Activated T-helper 1 cell treated with anti-CD3 and anti-CD28 coated beads, Interleukin-12 subunit alpha, Interleukin-12 subunit beta, Interleukin-2, Interleukin-4 antibody, amounts not matched to agents 30 ng/mL and 10 ng/mL and 1 ng/mL, durations not matched to agents 14 hours and 24 hours and 36 hours (primary cell): ENCODE measurements around the gene CCDC188. TPM values are rescaled to one million over a fixed set of nuclear protein-coding genes. Genes with fewer than 3 reads are reported as not detected.

Experiments
- DNase-seq: peaks from one replicate; pipeline ENCODE4 v3.0.0; 2021; ENCODE audit warnings: low spot score
- H3K27ac Mint-ChIP-seq: one replicate; pipeline ENCODE4 v1.8.0; 2021; ENCODE audit warnings: mild to moderate bottlenecking, mixed read lengths
- H3K27me3 Mint-ChIP-seq: one replicate; pipeline ENCODE4 v1.8.0; 2022; ENCODE audit warnings: mild to moderate bottlenecking, moderate library complexity, mixed read lengths; ENCODE audit not compliant: insufficient read depth
- H3K36me3 Mint-ChIP-seq: one replicate; pipeline ENCODE4 v1.8.0; 2021; ENCODE audit warnings: low read depth, mixed read lengths
- H3K4me1 Mint-ChIP-seq: one replicate; pipeline ENCODE4 v1.8.0; 2021; ENCODE audit warnings: low read depth, mixed read lengths
- H3K4me3 Mint-ChIP-seq: one replicate; pipeline ENCODE4 v1.8.0; 2021; ENCODE audit warnings: mild to moderate bottlenecking, moderate library complexity, mixed read lengths
- H3K9me3 Mint-ChIP-seq: one replicate; pipeline ENCODE4 v1.8.0; 2021; ENCODE audit warnings: mixed read lengths
- intact Hi-C: fragments of 100-400 bp; cut with micrococcal nuclease; formaldehyde crosslinking; loops from one replicate; pipeline ENCODE4 v1.15.1; 2024
- total RNA-seq: library from RNA; stranded (reverse); gene quantifications from 2 replicates; pipeline ENCODE4 v1.2.3, GENCODE V29; 2022

Gene CCDC188
- total RNA-seq, result 0.26 TPM in 1 of 2 replicates, not detected in the other

DNA sequence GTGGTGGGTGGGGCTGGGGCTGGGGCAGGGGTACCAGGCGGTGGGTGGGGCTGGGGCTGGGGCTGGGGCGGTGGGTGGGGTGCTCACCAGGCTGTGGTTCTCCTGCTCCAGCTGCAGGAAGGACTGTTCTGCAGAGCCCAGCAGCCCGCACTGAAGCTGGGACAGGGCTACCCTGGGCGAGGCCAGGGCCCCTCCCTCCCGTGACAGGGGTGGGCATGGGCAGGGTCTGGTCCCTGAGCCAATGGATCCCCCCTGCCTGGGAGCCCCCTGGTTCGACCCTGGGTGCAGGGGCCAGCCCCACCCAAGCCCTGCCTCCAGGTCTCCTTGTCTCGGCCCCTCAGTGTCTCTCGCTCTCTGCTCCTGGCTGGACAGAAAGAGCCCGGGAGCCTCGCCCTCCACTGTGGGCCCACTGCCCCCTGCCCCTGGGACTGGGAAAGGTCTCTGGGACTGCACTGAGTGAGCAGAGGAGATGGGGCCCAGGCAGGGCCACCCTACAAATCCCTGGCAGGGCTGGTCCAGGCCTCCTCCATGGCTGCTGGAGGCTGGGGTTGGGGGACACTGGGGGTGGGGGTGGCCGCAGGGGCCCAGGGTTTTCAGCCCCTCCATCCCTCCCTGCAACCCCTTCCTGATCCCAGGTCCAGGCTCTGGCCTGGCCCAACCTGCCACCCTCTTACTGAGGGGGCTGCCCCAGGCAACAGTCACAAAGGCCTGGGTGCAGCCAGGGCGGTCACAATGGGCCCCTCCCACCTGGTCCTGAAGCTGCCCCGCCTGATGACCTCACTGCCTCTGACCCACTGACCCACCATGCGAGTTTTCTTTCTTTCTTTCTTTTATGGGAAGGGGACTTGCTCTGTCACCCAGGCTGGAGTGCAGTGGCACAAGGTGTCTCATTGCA, at the start of gene CCDC188:
TSS of gene CCDC188 (minus strand) at position 675 of the 895 bp plus-strand sequence. CDS start at position 606, 69 bp downstream.
- H3K36me3 Mint-ChIP-seq, result no peaks in the 10 kb centered on the region
- no peaks in the 10 kb centered on the region for H3K4me1 Mint-ChIP-seq
- no peak within 1 kb of the TSS for H3K4me3 Mint-ChIP-seq
- no peaks in the 10 kb centered on the region for H3K27me3 Mint-ChIP-seq
- DNase-seq, result no peak
- intact Hi-C loops, result no loop called here
- H3K9me3 Mint-ChIP-seq, result no peaks in the 10 kb centered on the region
- no peak within 1 kb of the TSS for H3K27ac Mint-ChIP-seq

DNA sequence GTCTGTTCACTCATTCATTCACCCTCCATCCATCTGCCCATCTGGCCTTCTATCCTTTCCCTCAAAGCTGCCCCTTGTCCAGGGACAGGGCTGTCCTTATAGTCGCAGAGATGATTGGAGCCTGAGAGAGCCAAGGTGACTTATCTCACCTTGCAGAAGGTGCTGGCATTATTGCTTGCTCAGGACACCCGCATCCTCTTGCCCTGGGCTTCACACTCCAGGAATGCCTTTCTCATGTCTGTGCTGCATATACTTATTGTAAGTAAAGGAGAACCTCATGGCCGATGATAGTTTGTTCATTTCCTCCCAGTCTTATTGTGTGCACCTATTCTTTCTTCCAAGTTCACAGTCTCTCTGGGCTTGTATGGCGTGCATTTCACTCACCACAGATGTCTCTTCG, 49.1 kb upstream of the CCDC188 start:
- no peak for DNase-seq
- Mint-ChIP-seq H3K27me3 (peaks cover 2% of the 10 kb centered on the region), H3K27ac (no peak overlapping the region), H3K9me3 (no peaks in the 10 kb centered on the region), H3K36me3 (no peaks in the 10 kb centered on the region), H3K4me1 (no peaks in the 10 kb centered on the region), H3K4me3 (no peak overlapping the region)
- intact Hi-C loops, result loop anchor here (10.0 kb wide), 1 partner anchor 65 kb away; the partner anchor contains the start of gene RTN4R

DNA sequence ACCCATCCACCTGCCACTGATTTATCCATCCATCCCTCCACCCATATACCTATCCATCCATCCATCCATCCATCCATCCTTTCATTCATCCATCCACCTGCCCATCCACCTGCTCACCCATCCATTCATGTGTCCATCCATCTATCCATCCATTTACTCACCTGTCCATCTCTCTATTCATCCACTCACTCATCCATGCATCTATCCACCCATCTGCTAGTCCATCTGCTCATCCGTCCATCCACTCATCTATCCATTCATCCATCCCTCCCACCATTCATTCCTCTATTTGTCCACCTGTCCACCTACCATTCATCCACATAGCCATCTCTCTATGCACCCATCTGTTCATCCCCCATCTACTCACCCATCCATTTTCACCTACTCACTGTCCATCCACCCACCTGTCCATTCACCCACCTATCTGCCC, 48.6 kb upstream of the CCDC188 start:
- no peaks in the 10 kb centered on the region for H3K4me1 Mint-ChIP-seq
- intact Hi-C loops, result no loop called here
- H3K36me3 Mint-ChIP-seq, result no peaks in the 10 kb centered on the region
- H3K27me3 Mint-ChIP-seq, result peaks cover 2% of the 10 kb centered on the region
- no peak overlapping the region for H3K4me3 Mint-ChIP-seq
- H3K9me3 Mint-ChIP-seq, result no peaks in the 10 kb centered on the region
- no peak for DNase-seq
- no peak overlapping the region for H3K27ac Mint-ChIP-seq

GRCh38 chr22:20198557-20199319, 47.9 kb upstream of the CCDC188 start:
- intact Hi-C loops, result no loop called here
- H3K9me3 Mint-ChIP-seq, result no peaks in the 10 kb centered on the region
- no peak for DNase-seq
- H3K4me3 Mint-ChIP-seq, result no peak overlapping the region
- no peaks in the 10 kb centered on the region for H3K36me3 Mint-ChIP-seq
- H3K4me1 Mint-ChIP-seq, result no peaks in the 10 kb centered on the region
- peaks cover 2% of the 10 kb centered on the region for H3K27me3 Mint-ChIP-seq
- H3K27ac Mint-ChIP-seq, result no peak overlapping the region

GRCh38 chr22:20197407-20198030, 46.7 kb upstream of the CCDC188 start:
- no peak overlapping the region for H3K4me3 Mint-ChIP-seq
- intact Hi-C loops, result no loop called here
- H3K27ac Mint-ChIP-seq, result peak overlapping the region; percentile 29

DNA sequence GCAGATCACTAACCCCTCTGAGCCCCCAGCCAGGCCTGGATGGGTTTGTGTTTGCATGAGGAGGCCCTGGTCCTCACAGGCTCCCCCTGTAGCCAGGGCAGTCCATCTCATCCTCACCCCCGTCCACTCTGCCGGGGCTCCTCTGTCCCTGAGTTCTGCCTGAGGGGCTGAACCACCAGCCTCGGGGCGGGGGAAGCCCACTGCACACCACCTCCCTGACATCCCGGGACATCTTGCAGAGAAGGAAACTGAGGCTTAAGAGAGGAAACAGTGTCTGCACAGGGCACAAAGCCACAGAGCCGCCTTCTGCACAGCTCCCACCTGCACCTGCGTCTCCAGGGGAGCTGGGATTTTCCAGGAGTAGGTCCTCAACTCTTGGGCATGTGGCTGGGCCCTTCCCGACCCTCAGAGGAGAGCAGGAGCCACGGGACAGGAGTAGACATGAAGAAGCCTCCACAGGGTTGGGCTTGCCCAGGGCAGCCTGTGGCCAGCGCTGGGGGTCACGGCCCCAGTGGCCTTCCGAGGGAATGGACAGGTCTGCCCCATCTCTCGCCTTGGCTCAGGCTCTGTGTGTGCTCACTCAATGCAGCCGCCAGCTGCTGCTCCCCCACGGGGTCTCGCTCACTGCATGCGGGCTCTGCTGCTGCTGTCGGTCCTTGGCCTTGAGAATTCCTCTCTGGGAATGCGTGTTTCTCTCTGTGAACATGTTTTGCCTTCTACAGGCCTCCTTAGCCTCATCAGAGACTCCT, 45.4 kb upstream of the CCDC188 start:
- H3K9me3 Mint-ChIP-seq, result no peaks in the 10 kb centered on the region
- H3K36me3 Mint-ChIP-seq, result no peaks in the 10 kb centered on the region
- H3K27me3 Mint-ChIP-seq, result peaks cover 2% of the 10 kb centered on the region
- no peak for DNase-seq
- H3K27ac Mint-ChIP-seq, result no peak overlapping the region
- no peak overlapping the region for H3K4me3 Mint-ChIP-seq
- intact Hi-C loops, result no loop called here
- H3K4me1 Mint-ChIP-seq, result no peaks in the 10 kb centered on the region

More at GRCh38 chr22:20197407-20198030, 46.7 kb upstream of the CCDC188 start:
- Mint-ChIP-seq H3K27me3 (peaks cover 2% of the 10 kb centered on the region), H3K4me1 (no peaks in the 10 kb centered on the region), H3K9me3 (no peaks in the 10 kb centered on the region), H3K36me3 (no peaks in the 10 kb centered on the region)
- no peak for DNase-seq

DNA sequence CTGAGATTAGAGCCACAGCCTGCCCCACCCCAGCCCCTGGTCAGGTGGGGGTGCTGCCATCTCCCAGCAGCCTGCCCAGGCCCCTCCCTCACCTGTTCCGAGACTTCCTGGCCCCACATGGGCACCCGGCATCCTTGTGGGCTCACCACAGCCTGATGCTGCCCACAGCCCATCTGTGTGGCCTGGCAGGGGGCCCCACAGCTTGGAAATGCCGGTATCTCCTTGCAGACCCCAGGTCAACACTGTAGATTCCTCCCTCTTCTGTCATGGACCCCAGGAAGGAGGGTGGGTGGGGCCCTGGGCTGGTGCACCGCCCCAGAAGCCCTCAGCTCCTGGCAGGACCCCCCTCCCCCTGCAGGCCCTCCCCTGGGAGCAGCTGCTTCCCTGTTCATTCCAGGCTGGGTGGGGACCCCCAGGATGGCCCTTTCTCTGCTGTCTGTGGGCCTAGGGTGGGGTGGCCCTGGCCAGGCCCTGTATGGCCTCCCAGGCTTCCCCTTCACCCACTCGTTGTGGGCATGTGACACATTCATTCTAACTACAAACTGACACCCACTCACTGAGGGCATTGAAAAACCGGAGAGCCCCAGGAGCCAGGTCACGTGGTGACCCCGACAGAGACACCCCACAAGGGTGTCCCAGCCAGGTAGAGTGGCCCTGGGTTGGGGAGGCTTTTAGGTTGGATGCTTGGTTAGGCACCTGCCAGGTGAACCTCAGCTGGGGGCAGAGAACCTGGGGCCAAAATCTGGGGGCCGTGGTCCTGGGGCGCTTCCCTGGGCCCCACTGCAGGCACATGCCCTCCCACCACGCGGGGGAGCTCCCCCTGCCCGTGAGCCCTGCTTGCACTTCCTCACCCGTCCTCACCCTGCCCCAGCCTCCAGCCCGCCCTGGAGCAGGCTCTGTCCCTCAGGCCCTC, 44.1 kb upstream of the CCDC188 start:
- H3K27ac Mint-ChIP-seq, result no peak overlapping the region
- no peaks in the 10 kb centered on the region for H3K9me3 Mint-ChIP-seq
- no peak for DNase-seq
- H3K36me3 Mint-ChIP-seq, result no peaks in the 10 kb centered on the region
- no peak overlapping the region for H3K4me3 Mint-ChIP-seq
- no peaks in the 10 kb centered on the region for H3K4me1 Mint-ChIP-seq
- intact Hi-C loops, result no loop called here
- peaks cover 2% of the 10 kb centered on the region for H3K27me3 Mint-ChIP-seq

GRCh38 chr22:20193761-20194494, 43.1 kb upstream of the CCDC188 start:
- Mint-ChIP-seq H3K4me3 (no peak overlapping the region), H3K36me3 (no peaks in the 10 kb centered on the region), H3K27me3 (peaks cover 2% of the 10 kb centered on the region), H3K4me1 (no peaks in the 10 kb centered on the region), H3K27ac (no peak overlapping the region), H3K9me3 (no peaks in the 10 kb centered on the region)
- DNase-seq, result no peak
- intact Hi-C loops, result no loop called here

DNA sequence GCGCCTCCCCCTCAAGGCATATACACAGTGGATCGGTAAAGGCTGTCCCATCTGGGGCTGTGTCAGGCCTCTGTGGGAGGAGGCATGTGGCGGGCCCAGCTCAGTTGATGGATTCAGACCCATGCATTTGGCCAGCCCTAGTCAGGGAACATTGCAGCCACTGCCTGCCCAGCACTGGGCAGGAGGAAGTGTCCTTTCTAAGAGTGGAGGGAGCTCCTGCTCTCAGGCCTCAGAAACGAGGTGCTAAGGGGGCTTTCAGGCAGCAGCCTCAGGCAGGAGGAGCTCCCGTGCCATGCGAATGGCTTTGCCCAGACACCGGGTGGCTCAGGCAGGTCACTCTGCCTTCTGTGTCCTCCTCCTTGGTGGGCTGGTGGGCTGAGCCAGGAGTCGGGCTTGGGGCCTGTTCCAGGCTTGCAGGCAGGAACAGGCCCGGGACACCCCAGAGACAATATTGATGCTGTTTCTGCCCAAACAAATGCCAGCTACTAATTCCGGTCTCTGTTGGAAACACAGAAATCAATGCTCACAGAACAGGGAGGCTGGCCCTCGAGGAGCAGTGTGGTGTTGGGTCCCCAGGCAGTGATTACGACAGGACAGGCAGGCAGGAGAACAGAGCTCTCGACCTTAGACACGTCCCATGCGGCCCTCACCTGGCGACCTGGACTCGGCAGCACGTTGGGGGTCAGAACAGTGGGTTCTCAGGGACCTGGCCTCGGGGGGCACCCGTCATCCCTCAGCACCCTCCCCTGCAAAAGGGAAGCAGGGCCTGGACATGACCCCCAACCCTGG, 42.3 kb upstream of the CCDC188 start:
- Mint-ChIP-seq H3K36me3 (no peaks in the 10 kb centered on the region), H3K4me1 (no peaks in the 10 kb centered on the region), H3K27ac (no peak overlapping the region), H3K4me3 (no peak overlapping the region), H3K27me3 (no peaks in the 10 kb centered on the region), H3K9me3 (no peaks in the 10 kb centered on the region)
- intact Hi-C loops, result no loop called here
- no peak for DNase-seq

DNA sequence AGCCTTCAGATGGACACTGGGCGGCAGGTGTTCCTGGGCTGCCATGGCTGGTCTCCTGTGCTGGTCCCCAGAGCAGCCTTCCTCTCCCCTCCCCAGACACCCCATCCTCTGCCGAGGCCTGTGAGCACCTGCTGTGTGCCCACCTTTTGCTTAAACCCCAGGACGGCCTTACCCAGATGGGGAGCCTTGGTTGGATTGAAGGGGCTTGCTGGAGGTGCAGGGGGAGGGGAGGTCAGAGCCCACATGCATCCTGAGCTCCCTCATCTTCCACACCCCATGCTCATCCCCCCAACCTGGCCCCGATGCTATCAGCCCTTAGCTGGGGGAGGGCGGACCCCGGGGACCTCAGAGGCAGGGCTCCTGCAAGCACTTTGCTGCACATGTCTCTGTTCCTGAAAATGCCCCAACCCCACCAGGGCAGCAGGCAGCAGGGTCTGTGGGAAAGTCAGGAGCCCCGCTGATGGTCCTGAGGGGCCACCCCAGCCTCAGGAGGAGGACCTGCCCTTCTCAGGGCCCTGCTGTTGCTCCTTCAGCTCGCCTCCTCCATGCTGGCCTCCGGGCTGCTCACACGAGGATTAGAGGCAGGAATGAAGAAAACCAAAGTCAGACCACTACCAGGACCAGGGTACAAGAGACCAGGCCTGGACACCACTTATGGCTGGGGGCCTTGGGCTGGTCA, 41.6 kb upstream of the CCDC188 start:
- Mint-ChIP-seq H3K27me3 (no peaks in the 10 kb centered on the region), H3K27ac (no peak overlapping the region), H3K36me3 (no peaks in the 10 kb centered on the region), H3K9me3 (no peaks in the 10 kb centered on the region), H3K4me1 (no peaks in the 10 kb centered on the region), H3K4me3 (no peak overlapping the region)
- no peak for DNase-seq
- intact Hi-C loops, result no loop called here
